ENCODE results near the gene ATP5MC3.

DNA sequence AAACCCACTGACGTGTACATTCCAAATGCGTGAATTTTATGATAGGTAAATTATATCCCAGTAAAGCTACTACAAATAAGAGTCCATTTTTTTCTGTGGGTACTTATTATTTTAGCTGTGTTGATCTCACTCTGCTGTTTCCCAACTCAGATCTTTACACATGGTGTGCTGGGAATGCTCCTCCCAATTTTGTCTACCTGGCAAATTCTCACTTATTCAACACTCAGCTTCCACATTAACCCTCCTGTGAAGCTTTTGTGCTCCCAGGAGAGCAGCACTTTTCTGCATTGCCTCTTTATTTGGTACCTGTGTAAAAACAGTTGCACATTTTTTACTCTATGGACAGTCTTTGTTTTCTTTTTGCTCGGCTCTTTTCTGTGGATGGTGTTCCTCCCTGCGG, 38.6 kb upstream of the ATP5MC3 start:
- TF ChIP-seq CTCF (IDR thresholded peaks at IDR 0.05) (no peak), POLR2A (IDR thresholded peaks at IDR 0.05) (no peak)
